B cell (primary cell): ENCODE measurements around the gene ARL5B. TPM values are rescaled to one million over a fixed set of nuclear protein-coding genes. Genes with fewer than 3 reads are reported as not detected.

Source experiments
- ATAC-seq: fragments of 200-7000 bp; cut with Tn5 transposase; one replicate; pipeline ENCODE4 v1.10.0; 2021; ENCODE audit warnings: low read depth, mild to moderate bottlenecking, moderate number of reproducible peaks, moderate library complexity
- CTCF ChIA-PET: fragments of 350-600 bp; sonication (Branson Sonifier 250); formaldehyde crosslinking; loops from one replicate; lab custom pipeline; 2021; ENCODE audit warnings: antibody characterized with exemption, inconsistent platforms; lab: Charles Lee
- POLR2A ChIA-PET: fragments of 350-600 bp; sonication (Branson Sonifier 250); formaldehyde crosslinking; loops from one replicate; lab custom pipeline; 2021; ENCODE audit warnings: antibody characterized with exemption; lab: Charles Lee
- DNase-seq: peaks from one replicate; pipeline ENCODE4 v3.0.0; 2013
- H2AFZ ChIP-seq: 2 replicates; pipeline ENCODE4 v1.6.1; 2012; ENCODE audit warnings: mild to moderate bottlenecking, low read depth, low read length; ENCODE audit not compliant: insufficient read depth, poor library complexity, severe bottlenecking
- H3K27ac ChIP-seq, 2 donors: 1 replicate in 1 of 2; 2 replicates in 1 of 2; pipeline ENCODE4 v1.5.1; 2012 to 2013; ENCODE audit warnings: low read length in 2 of 2, mild to moderate bottlenecking in 2 of 2, moderate library complexity in 1 of 2
- H3K27me3 ChIP-seq, 4 experiments: fragments of 200-600 bp in 1 of 4; sonication (generic) in 1 of 4; replicated peaks in 1 of 4; 1 replicate in 2 of 4; 2 replicates in 2 of 4; pipeline versions ENCODE4 v1.6.1 to v1.7.0; 2013 to 2016; ENCODE audit warnings: low read length in 3 of 4, mild to moderate bottlenecking in 2 of 4, mixed read lengths in 1 of 4, moderate library complexity in 1 of 4; ENCODE audit not compliant: insufficient read depth in 4 of 4, control insufficient read depth in 3 of 4; ENCODE audit errors: control extremely low read depth in 1 of 4
- H3K36me3 ChIP-seq, 2 experiments: replicated peaks in 1 of 2; 1 replicate in 1 of 2; 2 replicates in 1 of 2; pipeline versions ENCODE4 v1.6.1 to v1.7.1; 2013; ENCODE audit warnings: low read length in 1 of 2; ENCODE audit not compliant: insufficient read depth in 2 of 2, control insufficient read depth in 1 of 2; ENCODE audit errors: control extremely low read depth in 1 of 2, extremely low read depth in 1 of 2
- H3K4me1 ChIP-seq, 2 donors: fragments of 200-600 bp in 1 of 2; sonication (generic) in 1 of 2; 1 replicate in 1 of 2; 2 replicates in 1 of 2; pipeline versions ENCODE4 v1.5.1 to v1.6.1; 2013 to 2017; ENCODE audit warnings: low read length in 2 of 2; ENCODE audit not compliant: control insufficient read depth in 2 of 2, insufficient read depth in 2 of 2
- H3K4me2 ChIP-seq: replicated peaks from 2 replicates; pipeline ENCODE3; 2012; ENCODE audit warnings: mild to moderate bottlenecking, low read depth, low read length; ENCODE audit not compliant: poor library complexity, severe bottlenecking
- H3K4me3 ChIP-seq, 5 experiments: fragments of 200-600 bp in 1 of 5; sonication (generic) in 1 of 5; 1 replicate in 3 of 5; 2 replicates in 2 of 5; pipeline versions ENCODE4 v1.5.1 to v1.7.0; 2011 to 2016; ENCODE audit warnings: low read length in 4 of 5, mild to moderate bottlenecking in 4 of 5, low read depth in 2 of 5, control low read depth in 1 of 5, moderate library complexity in 1 of 5; ENCODE audit not compliant: insufficient read depth in 1 of 5; ENCODE audit errors: control extremely low read depth in 1 of 5, extremely low read depth in 1 of 5
- H3K79me2 ChIP-seq: fragments of 200-600 bp; sonication (generic); one replicate; pipeline ENCODE4 v1.6.0; 2016; ENCODE audit warnings: low read length; ENCODE audit not compliant: control insufficient read depth, insufficient read depth
- H3K9ac ChIP-seq: fragments of 200-600 bp; sonication (generic); 2 replicates; pipeline ENCODE4 v1.6.1; 2017; ENCODE audit warnings: mild to moderate bottlenecking, low read length, moderate library complexity
- H3K9me3 ChIP-seq, 3 donors: one replicate each; pipeline versions ENCODE4 v1.6.1 to v1.7.1; 2013; ENCODE audit warnings: low read length in 2 of 3; ENCODE audit not compliant: control insufficient read depth in 2 of 3, insufficient read depth in 1 of 3; ENCODE audit errors: control extremely low read depth in 1 of 3
- H4K20me1 ChIP-seq: 2 replicates; pipeline ENCODE4 v1.6.0; 2012; ENCODE audit warnings: mild to moderate bottlenecking, low read length; ENCODE audit not compliant: insufficient read depth, control insufficient read depth, poor library complexity, severe bottlenecking
- H3K27ac Mint-ChIP-seq: one replicate; pipeline ENCODE4 v1.8.0; 2021; ENCODE audit warnings: mixed read lengths
- H3K27me3 Mint-ChIP-seq: one replicate; pipeline ENCODE4 v1.8.0; 2021; ENCODE audit warnings: mixed read lengths
- H3K4me1 Mint-ChIP-seq: one replicate; pipeline ENCODE4 v1.8.0; 2021; ENCODE audit warnings: mixed read lengths
- H3K4me3 Mint-ChIP-seq: one replicate; pipeline ENCODE4 v1.8.0; 2021; ENCODE audit warnings: mixed read lengths
- H3K9me3 Mint-ChIP-seq: one replicate; pipeline ENCODE4 v1.8.0; 2022; ENCODE audit warnings: mixed read lengths; ENCODE audit not compliant: insufficient read depth
- EZH2 ChIP-seq: IDR thresholded peaks from 2 replicates; pipeline ENCODE4 v1.6.1; 2012; ENCODE audit warnings: borderline replicate concordance, low read depth, mild to moderate bottlenecking, moderate library complexity, low read length; ENCODE audit not compliant: insufficient read depth, poor library complexity, severe bottlenecking
- WGBS: methylation state at CpG from one replicate; pipeline ENCODE4 v1.1.5; 2013; ENCODE audit warnings: missing lambda C conversion rate; ENCODE audit not compliant: insufficient coverage; 5-methylcytosine and 5-hydroxymethylcytosine counted together
- intact Hi-C: fragments of 100-400 bp; cut with micrococcal nuclease; formaldehyde crosslinking; loops from one replicate; pipeline ENCODE4 v1.10.0; 2022
- polyA plus RNA-seq: library from polyadenylated mRNA; depleted of rRNA; stranded (reverse); fragments of >200 nt; gene quantifications from 2 replicates; pipeline ENCODE4 v1.2.3, GENCODE V29; 2012
- total RNA-seq, 2 donors: library from RNA; stranded (reverse); fragments of 120-200 nt in 1 of 2; gene quantifications; 1 replicate in 1 of 2; 2 replicates in 1 of 2; pipeline versions ENCODE4 v1.2.3 to v1.2.4, GENCODE V29; 2013 to 2022
- TF ChIP-seq, protein P1 (sequence below): fragments of 200-600 bp; IDR thresholded peaks from one replicate; pipeline ENCODE4 v1.8.0; 2022; ENCODE audit warnings: antibody characterized with exemption, mild to moderate bottlenecking

Gene ARL5B
- total and polyA plus RNA-seq, 2 donors (not counting 1 experiment from before 2014, with no cell fraction given): 5.2 to 13.4 TPM

DNA sequence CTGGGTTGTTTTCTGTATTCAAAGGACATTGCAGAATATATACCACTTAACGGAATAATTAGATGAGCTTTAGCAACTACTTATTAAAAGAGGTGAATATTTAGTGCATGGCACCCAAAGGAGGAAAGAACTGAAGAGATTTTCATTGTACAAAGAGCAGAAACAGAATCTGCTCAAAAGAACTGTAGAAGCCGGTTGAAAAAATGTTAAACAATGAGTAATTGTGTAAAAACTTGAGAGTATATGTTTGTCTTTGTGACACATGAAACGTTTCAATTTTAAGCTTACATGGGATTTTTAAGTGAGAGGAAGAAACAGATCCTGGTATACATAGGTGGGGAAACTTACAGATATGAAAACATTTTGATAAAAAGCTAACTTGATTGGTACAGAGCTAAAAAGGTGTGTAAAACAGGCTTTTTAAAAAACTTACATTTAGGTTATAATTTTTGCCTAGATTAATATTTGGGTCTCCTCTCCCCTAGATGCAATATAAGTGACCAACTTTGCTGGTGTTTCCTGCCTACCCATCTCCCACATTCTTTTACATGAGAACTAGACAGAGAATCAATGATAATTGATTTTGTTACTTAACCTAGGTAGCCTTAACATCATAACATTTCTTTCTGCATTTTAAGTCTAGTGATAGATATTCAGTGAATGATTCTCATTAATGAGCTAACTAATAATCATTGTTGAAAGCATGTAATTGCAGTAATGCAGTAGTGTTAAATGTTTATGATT, 6.8 kb downstream of the ARL5B start:
- H3K79me2 ChIP-seq: peaks cover 70% of the 10 kb centered on the region
- peaks cover 7 to 20% of the 10 kb centered on the region in 2 experiments for H3K36me3 ChIP-seq
- H3K9me3 ChIP-seq: no peaks in the 10 kb centered on the region
- H2AFZ ChIP-seq: no peak overlapping the region
- no peak for DNase-seq
- H3K27me3 ChIP-seq: no peaks in the 10 kb centered on the region
- POLR2A ChIA-PET: no interaction called here
- no peak for ATAC-seq
- Mint-ChIP-seq H3K4me3 (no peak overlapping the region), H3K9me3 (no peaks in the 10 kb centered on the region), H3K4me1 (peaks cover 31% of the 10 kb centered on the region), H3K27ac (no peak overlapping the region), H3K27me3 (no peaks in the 10 kb centered on the region)
- H3K4me1 ChIP-seq: peaks cover 7 to 11% of the 10 kb centered on the region in 2 donors
- H3K4me3 ChIP-seq: no peak overlapping the region
- 93% methylated on average over 2 of the region's 3 CpGs for WGBS
- TF ChIP-seq, protein P1, sequence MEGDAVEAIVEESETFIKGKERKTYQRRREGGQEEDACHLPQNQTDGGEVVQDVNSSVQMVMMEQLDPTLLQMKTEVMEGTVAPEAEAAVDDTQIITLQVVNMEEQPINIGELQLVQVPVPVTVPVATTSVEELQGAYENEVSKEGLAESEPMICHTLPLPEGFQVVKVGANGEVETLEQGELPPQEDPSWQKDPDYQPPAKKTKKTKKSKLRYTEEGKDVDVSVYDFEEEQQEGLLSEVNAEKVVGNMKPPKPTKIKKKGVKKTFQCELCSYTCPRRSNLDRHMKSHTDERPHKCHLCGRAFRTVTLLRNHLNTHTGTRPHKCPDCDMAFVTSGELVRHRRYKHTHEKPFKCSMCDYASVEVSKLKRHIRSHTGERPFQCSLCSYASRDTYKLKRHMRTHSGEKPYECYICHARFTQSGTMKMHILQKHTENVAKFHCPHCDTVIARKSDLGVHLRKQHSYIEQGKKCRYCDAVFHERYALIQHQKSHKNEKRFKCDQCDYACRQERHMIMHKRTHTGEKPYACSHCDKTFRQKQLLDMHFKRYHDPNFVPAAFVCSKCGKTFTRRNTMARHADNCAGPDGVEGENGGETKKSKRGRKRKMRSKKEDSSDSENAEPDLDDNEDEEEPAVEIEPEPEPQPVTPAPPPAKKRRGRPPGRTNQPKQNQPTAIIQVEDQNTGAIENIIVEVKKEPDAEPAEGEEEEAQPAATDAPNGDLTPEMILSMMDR: no peak
- no peak for TF ChIP-seq EZH2
- H3K9ac ChIP-seq: no peak overlapping the region
- no peak overlapping the region for H3K27ac ChIP-seq
- CTCF ChIA-PET: interaction anchor here (0.6 kb wide), 1 partner anchor 996 kb away, joined by 7 read pairs; no protein-coding TSS in a partner anchor
- intact Hi-C loops: no loop called here
- no peak overlapping the region for H3K4me2 ChIP-seq
- peaks cover 35% of the 10 kb centered on the region for H4K20me1 ChIP-seq

DNA sequence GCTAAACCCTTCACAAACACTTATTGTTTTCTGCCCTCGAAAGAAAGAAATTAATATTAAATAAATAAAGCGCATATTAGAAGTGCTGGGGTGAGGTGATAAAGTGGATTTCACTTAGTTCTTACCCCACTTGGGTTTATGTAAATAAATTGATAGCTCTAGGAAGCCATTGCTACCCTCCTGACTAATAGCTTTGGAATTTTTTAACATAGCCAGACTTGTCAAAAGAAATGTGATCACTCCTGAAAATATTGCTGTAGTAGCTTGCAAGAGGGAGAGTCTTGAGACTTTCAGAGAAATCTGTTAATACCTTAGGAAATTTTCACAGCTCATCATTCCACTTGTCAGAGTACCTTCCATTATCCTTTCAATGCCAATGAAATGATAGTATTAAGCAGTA, 7.6 kb downstream of the ARL5B start:
- Mint-ChIP-seq H3K4me1 (peaks cover 23% of the 10 kb centered on the region), H3K4me3 (no peak overlapping the region)
- H3K79me2 ChIP-seq: peaks cover 62% of the 10 kb centered on the region

More for the DNA sequence above, 7.6 kb downstream of the ARL5B start:
- Histone ChIP-seq H3K27ac (no peak overlapping the region), H3K27me3 (no peaks in the 10 kb centered on the region), H3K4me3 (no peak overlapping the region), H3K4me2 (no peak overlapping the region), H3K9me3 (no peaks in the 10 kb centered on the region), H3K9ac (no peak overlapping the region), H4K20me1 (peaks cover 35% of the 10 kb centered on the region), H3K36me3 (peaks cover 7 to 26% of the 10 kb centered on the region in 2 experiments), H2AFZ (no peak overlapping the region), H3K4me1 (peaks cover under 1 to 3% of the 10 kb centered on the region in 2 donors)
- no peak for DNase-seq
- intact Hi-C loops: no loop called here
- ChIA-PET POLR2A (no interaction called here), CTCF (no interaction called here)
- TF ChIP-seq, protein P1: no peak
- no peak for TF ChIP-seq EZH2
- Mint-ChIP-seq H3K27me3 (no peaks in the 10 kb centered on the region), H3K9me3 (no peaks in the 10 kb centered on the region), H3K27ac (no peak overlapping the region)
- whole genome bisulfite sequencing: no CpG with 5 or more reads among the region's 2 CpGs
- no peak for ATAC-seq
